Endothelial cell of umbilical vein (primary cell): ENCODE data around the gene TMEM61. TPM values are rescaled to one million over a fixed set of nuclear protein-coding genes. Genes with fewer than 3 reads are reported as not detected.

Experiments used
- BruUV-seq: library from RNA; stranded (reverse); fragments of 400-500 nt; replicated peaks from 2 replicates; lab custom pipeline; 2021; lab: Mats Ljungman, UMichigan
- CTCF ChIA-PET: fragments of 300-600, 350-600 bp; sonication (Branson Sonifier 250); formaldehyde crosslinking; loops from one replicate; lab custom pipeline; 2021; ENCODE audit warnings: antibody characterized with exemption, inconsistent platforms; lab: Charles Lee
- POLR2A ChIA-PET: fragments of 300-600, 350-600 bp; sonication (Branson Sonifier 250); formaldehyde crosslinking; loops from one replicate; lab custom pipeline; 2021; ENCODE audit warnings: antibody characterized with exemption, inconsistent platforms; lab: Charles Lee
- DNase-seq: peaks from one replicate; pipeline ENCODE4 v3.0.0-alpha.2; 2011; ENCODE audit warnings: low read depth, low spot score
- FAIRE-seq: peaks from 2 replicates; lab custom pipeline; 2011; peaks lifted over from hg19 to GRCh38; lab: Jason Lieb, UNC
- H2AFZ ChIP-seq: 2 replicates; pipeline ENCODE4 v1.6.0; 2012; ENCODE audit warnings: low read depth, low read length, control low read depth, inconsistent platforms
- H3K27ac ChIP-seq: 2 replicates; pipeline ENCODE4 v1.5.1; 2011; ENCODE audit warnings: low read depth, mild to moderate bottlenecking, control low read depth, low read length, moderate library complexity; ENCODE audit not compliant: insufficient read depth
- H3K27me3 ChIP-seq, 2 experiments: 2 replicates each; pipeline versions ENCODE4 v1.6.0 to v1.6.1; 2011; ENCODE audit warnings: low read length in 2 of 2, mixed read lengths in 1 of 2; ENCODE audit not compliant: control insufficient read depth in 2 of 2, insufficient read depth in 2 of 2
- H3K36me3 ChIP-seq, 2 experiments: 2 replicates in 1 of 2; 3 replicates in 1 of 2; pipeline ENCODE4 v1.5.1; 2011; ENCODE audit warnings: low read length in 2 of 2, mild to moderate bottlenecking in 1 of 2, moderate library complexity in 1 of 2; ENCODE audit not compliant: control insufficient read depth in 2 of 2, insufficient read depth in 2 of 2; ENCODE audit errors: extremely low read depth in 1 of 2
- H3K4me1 ChIP-seq: 3 replicates; pipeline ENCODE4 v1.5.1; 2011; ENCODE audit warnings: mild to moderate bottlenecking, low read length; ENCODE audit not compliant: control insufficient read depth, insufficient read depth; ENCODE audit errors: extremely low read depth
- H3K4me2 ChIP-seq: 2 replicates; pipeline ENCODE4 v1.6.1; 2011; ENCODE audit warnings: low read length, control low read depth, mixed read lengths; ENCODE audit not compliant: insufficient read depth
- H3K4me3 ChIP-seq, 3 experiments: fragments of 200-600 bp in 1 of 3; sonication (generic), shearing (Covaris generic) in 1 of 3; replicated peaks in 1 of 3; 2 replicates each; pipeline ENCODE4 v1.5.1; 2011 to 2016; ENCODE audit warnings: control low read depth in 3 of 3, low read length in 3 of 3, mild to moderate bottlenecking in 2 of 3, inconsistent platforms in 1 of 3, low read depth in 1 of 3, moderate library complexity in 1 of 3; ENCODE audit not compliant: insufficient read depth in 1 of 3
- H3K79me2 ChIP-seq: 2 replicates; pipeline ENCODE4 v1.6.0; 2012; ENCODE audit warnings: low read length, inconsistent platforms; ENCODE audit not compliant: control insufficient read depth, insufficient read depth
- H3K9ac ChIP-seq: replicated peaks from 2 replicates; pipeline ENCODE3; 2011; ENCODE audit warnings: low read length, control low read depth; ENCODE audit not compliant: insufficient read depth; ENCODE audit errors: extremely low read depth
- H3K9me1 ChIP-seq: replicated peaks from 3 replicates; pipeline ENCODE4 v1.6.0; 2011; ENCODE audit warnings: mild to moderate bottlenecking, low read length; ENCODE audit not compliant: control insufficient read depth, insufficient read depth; ENCODE audit errors: extremely low read depth
- H3K9me3 ChIP-seq: replicated peaks from 2 replicates; pipeline ENCODE4 v1.5.1; 2012; ENCODE audit warnings: low read length, inconsistent platforms; ENCODE audit not compliant: control insufficient read depth, insufficient read depth
- H4K20me1 ChIP-seq: replicated peaks from 2 replicates; pipeline ENCODE3; 2011; ENCODE audit warnings: mild to moderate bottlenecking, low read length; ENCODE audit not compliant: control insufficient read depth, insufficient read depth; ENCODE audit errors: extremely low read depth
- CTCF ChIP-seq, 2 donors: IDR thresholded peaks; 1 replicate in 1 of 2; 2 replicates in 1 of 2; pipeline ENCODE4 v1.5.1; 2011; ENCODE audit warnings: low read length in 2 of 2, mild to moderate bottlenecking in 2 of 2, moderate library complexity in 2 of 2, control low read depth in 1 of 2, inconsistent platforms in 1 of 2, low read depth in 1 of 2; ENCODE audit not compliant: insufficient read depth in 1 of 2; ENCODE audit errors: extremely low read depth in 1 of 2
- EZH2 ChIP-seq: IDR thresholded peaks from 2 replicates; pipeline ENCODE4 v1.6.1; 2012; ENCODE audit warnings: borderline replicate concordance, low read depth, mild to moderate bottlenecking, moderate library complexity, low read length, inconsistent platforms; ENCODE audit not compliant: severe bottlenecking
- FOS ChIP-seq: IDR thresholded peaks from 2 replicates; pipeline ENCODE4 v1.6.1; 2011; ENCODE audit warnings: mild to moderate bottlenecking, low read length, moderate library complexity, borderline replicate concordance; ENCODE audit not compliant: insufficient read depth
- JUN ChIP-seq: IDR thresholded peaks from 2 replicates; pipeline ENCODE4 v1.6.1; 2011; ENCODE audit warnings: borderline replicate concordance, low read depth; ENCODE audit not compliant: insufficient read length, insufficient read depth
- MYC ChIP-seq: IDR thresholded peaks from one replicate; pipeline ENCODE4 v1.6.1; 2011; ENCODE audit warnings: mild to moderate bottlenecking, low read depth, low read length
- POLR2A ChIP-seq: IDR thresholded peaks from 2 replicates; pipeline ENCODE4 v1.6.1; 2012; ENCODE audit warnings: low read depth, mild to moderate bottlenecking, control low read depth, low read length
- POLR2AphosphoS5 ChIP-seq: IDR thresholded peaks from 2 replicates; pipeline ENCODE4 v1.6.1; 2012; ENCODE audit warnings: low read depth, mild to moderate bottlenecking, control low read depth, low read length, moderate library complexity; ENCODE audit not compliant: insufficient read depth
- dilution Hi-C: fragments of 300-500 bp; cut with MboI; formaldehyde crosslinking; loops from one replicate; pipeline ENCODE4 v1.15.0; 2019; ENCODE audit warnings: low sequenced_read_pairs; ENCODE audit not compliant: extremely low pct_ligation_motif_present
- intact Hi-C: fragments of 100-400 bp; cut with micrococcal nuclease; formaldehyde crosslinking; loops from one replicate; pipeline ENCODE4 v1.10.0; 2022
- polyA plus RNA-seq, 4 experiments: library from polyadenylated mRNA; depleted of rRNA in 3 of 4; stranded (reverse) in 3 of 4; unstranded in 1 of 4; fragments of >200 nt; gene quantifications; 2 replicates each; pipeline versions ENCODE4 v1.2.1 to v1.2.3, GENCODE V29; 2011 to 2012; ENCODE audit warnings: missing spikeins in 1 of 4
- total RNA-seq: library from RNA; stranded (reverse); gene quantifications from 2 replicates; pipeline ENCODE4 v1.2.3, GENCODE V29; 2021

The TMEM61 gene
- total and polyA plus RNA-seq, 2 donors (not counting 3 experiments of a cell fraction or from before 2014, with no cell fraction given), result not detected

- intact Hi-C loops, result loop anchor here (1.0 to 2.0 kb wide), 4 partner anchors 25 to 324 kb away; no protein-coding TSS in a partner anchor
- H3K4me1 ChIP-seq, result peaks cover 3% of the 10 kb centered on the region
- peak overlapping the region; percentile 53 for H2AFZ ChIP-seq
- H3K9ac ChIP-seq, result no peak overlapping the region
- dilution Hi-C loops, result no loop called here
- peaks cover 12 to 14% of the 10 kb centered on the region in 2 experiments for H3K27me3 ChIP-seq
- no peak overlapping the region for H3K4me2 ChIP-seq
- TF ChIP-seq POLR2AphosphoS5 (no peak), EZH2 (peak; percentile 82)
- POLR2A ChIA-PET, result no interaction called here
- H3K36me3 ChIP-seq, result no peaks in the 10 kb centered on the region
- DNase-seq (peak; percentile 4), FAIRE-seq (no peak)
- no peak overlapping the region for H3K27ac ChIP-seq
- CTCF ChIA-PET, result interaction anchor here (0.5 to 25.0 kb wide), 23 partner anchors 9 to 1814 kb away, joined by 3 to 918 read pairs (median 6); no protein-coding TSS in a partner anchor
- H3K4me3 ChIP-seq, result no peak overlapping the region
- H4K20me1 ChIP-seq, result no peaks in the 10 kb centered on the region
- H3K9me1 ChIP-seq, result no peaks in the 10 kb centered on the region
- BruUV-seq, result no TSS peak
- no peaks in the 10 kb centered on the region for H3K79me2 ChIP-seq
- no peaks in the 10 kb centered on the region for H3K9me3 ChIP-seq
These were observed 16.7 kb downstream of the TMEM61 start for GRCh38 chr1:54996869-54997710.

GRCh38 chr1:54997711-54997986 is 17.2 kb downstream of the TMEM61 start:
- TF ChIP-seq POLR2AphosphoS5 (no peak), POLR2A (no peak), MYC (no peak), CTCF (IDR thresholded peaks at IDR 0.05; ENCODE audit: extremely low read depth in 1 of 2, insufficient read depth in 1 of 2, low read depth in 1 of 2, low read length in 2 of 2) (no peak), EZH2 (no peak), JUN (no peak), FOS (no peak)
- FAIRE-seq (no peak), DNase-seq (no peak)
- H3K79me2 ChIP-seq, result no peaks in the 10 kb centered on the region
- H3K4me3 ChIP-seq, result no peak overlapping the region
- no peak overlapping the region for H3K9ac ChIP-seq
- no peaks in the 10 kb centered on the region for H3K9me3 ChIP-seq
- H3K27me3 ChIP-seq, result peaks cover 12 to 14% of the 10 kb centered on the region in 2 experiments
- POLR2A ChIA-PET, result no interaction called here
- no peaks in the 10 kb centered on the region for H4K20me1 ChIP-seq
- dilution Hi-C loops, result no loop called here
- no peak overlapping the region for H2AFZ ChIP-seq
- peaks cover 3% of the 10 kb centered on the region for H3K4me1 ChIP-seq
- H3K27ac ChIP-seq, result no peak overlapping the region
- H3K4me2 ChIP-seq, result no peak overlapping the region
- CTCF ChIA-PET, result interaction anchor here (2.0 to 25.0 kb wide), 3 partner anchors 10 to 52 kb away, joined by 6 to 918 read pairs (median 10); no protein-coding TSS in a partner anchor
- BruUV-seq, result no TSS peak
- H3K36me3 ChIP-seq, result no peaks in the 10 kb centered on the region
- intact Hi-C loops, result loop anchor here (2.0 kb wide), 1 partner anchor 325 kb away; no protein-coding TSS in a partner anchor
- no peaks in the 10 kb centered on the region for H3K9me1 ChIP-seq
